ENCODE results near the gene ORMDL2.

The ORMDL2 gene, protein sequence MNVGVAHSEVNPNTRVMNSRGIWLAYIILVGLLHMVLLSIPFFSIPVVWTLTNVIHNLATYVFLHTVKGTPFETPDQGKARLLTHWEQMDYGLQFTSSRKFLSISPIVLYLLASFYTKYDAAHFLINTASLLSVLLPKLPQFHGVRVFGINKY

GRCh38 chr12:55817345-55818139 lies at the start of gene ORMDL2, which contains the start of gene SARNP:
Gene ORMDL2 (plus strand): TSS chr12:55818041. CDS start chr12:55819000, 959 bp downstream.
Gene SARNP (minus strand): TSS chr12:55817724. CDS start chr12:55817701, 23 bp downstream.
- peak; percentile 99 for DNase-seq

- DNase-seq: peak; percentile 62
These were observed 46.1 kb upstream of the ORMDL2 start for GRCh38 chr12:55771736-55772135.

DNA sequence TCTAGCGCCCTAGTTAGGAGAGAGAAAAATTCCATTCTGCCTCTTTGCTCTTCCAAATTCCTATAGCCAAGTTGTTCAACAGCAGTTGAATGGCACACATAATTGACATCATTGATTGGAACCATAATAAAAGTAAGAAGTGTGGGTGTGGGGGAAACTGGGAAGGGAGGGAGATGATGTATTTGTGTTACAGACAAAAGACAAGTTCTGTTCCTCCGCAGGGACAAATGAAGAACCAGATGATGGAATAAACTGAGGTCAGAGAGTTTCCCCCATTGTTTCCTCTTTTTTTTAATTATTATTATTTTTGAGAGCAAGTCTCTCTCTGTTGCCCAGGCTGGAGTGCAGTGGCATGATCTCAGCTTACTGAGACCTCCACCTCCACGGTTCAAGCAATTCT lies 40.0 kb upstream of the ORMDL2 start:
- DNase-seq: no peak

- DNase-seq: no peak
These were observed 37.2 kb upstream of the ORMDL2 start for GRCh38 chr12:55780685-55781084.

- DNase-seq: no peak
These were observed 29.3 kb upstream of the ORMDL2 start for GRCh38 chr12:55788546-55788945.

GRCh38 chr12:55789171-55789570 lies 28.7 kb upstream of the ORMDL2 start:
- DNase-seq: no peak

DNA sequence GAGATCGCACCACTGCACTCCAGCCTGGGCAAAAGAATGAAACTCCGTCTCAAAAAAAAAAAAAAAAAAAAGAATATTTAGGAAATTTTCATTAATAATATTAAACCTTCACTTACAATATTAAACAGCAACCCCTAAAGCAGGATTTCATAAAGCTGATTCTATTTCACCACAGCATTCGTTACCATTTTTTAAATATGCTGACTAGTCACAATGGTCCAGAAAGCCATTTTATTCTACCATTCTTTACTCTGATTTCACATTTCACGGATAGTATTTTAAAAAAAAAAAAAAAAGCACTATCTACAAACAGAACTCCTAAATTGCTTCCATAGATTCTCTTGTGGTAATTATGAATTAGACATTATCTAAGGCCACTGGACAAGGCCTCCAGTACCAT lies 27.9 kb upstream of the ORMDL2 start:
- DNase-seq: no peak

DNA sequence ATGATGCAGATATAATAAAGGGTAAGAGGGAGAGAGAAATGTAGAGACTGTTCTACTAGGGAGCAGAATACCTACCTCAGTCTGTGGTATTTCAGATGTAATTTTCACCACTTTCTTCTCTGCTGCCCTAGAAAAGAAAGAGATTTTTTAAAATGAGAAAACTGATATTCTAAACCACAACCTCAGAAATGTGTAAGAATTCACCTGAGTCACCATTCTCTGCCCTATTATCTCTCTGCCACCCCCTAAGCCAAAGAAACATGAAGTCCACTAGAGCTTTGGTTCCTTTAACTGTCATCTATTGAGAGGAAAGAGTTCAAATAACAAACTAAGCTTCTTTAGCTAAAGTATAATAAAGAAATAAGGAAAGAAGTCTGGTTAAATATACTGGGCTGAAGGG lies 21.9 kb upstream of the ORMDL2 start:
- DNase-seq: no peak

- peak; percentile 35 for DNase-seq
These were observed 20.8 kb upstream of the ORMDL2 start for GRCh38 chr12:55797068-55797467.

- DNase-seq: no peak
These were observed 20.3 kb upstream of the ORMDL2 start for GRCh38 chr12:55797550-55797949.

DNA sequence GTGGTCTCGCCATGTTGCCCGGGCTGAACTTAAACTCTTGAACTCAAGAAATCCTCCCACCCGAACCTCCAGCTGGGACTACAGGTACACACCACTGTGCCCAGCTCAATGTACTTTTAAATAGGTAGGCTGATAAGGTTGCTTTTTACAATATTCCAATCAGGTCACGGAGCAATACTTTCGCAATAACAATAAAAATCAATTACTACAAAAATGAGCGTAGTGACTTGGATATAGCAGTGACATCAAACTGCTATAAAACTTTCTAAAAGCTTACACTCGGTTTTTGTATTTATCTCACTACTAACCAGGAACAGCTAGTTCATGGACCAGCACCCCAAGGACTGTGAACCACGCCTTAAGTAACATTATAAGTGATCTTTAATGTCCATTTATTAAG lies 10.9 kb upstream of the ORMDL2 start:
- DNase-seq: no peak

DNA sequence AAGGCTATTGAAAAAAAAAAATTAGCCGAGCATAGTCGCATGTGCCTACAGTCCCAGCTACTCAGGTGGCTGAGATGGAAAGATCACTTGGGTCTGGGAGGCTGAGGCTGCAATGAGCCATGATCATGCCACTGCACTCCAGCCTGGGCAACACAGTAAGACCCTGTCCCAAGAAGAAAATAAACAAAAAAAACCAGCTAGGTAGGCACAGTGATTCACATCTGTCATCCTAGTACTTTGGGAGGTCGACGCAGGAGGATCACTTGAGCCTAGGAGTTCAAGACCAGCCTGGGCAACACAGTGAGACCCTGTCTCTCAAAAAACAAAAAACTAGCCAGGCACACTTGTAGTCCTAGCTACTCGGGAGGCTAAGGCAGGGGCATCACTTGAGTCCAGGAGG lies 8.6 kb upstream of the ORMDL2 start:
- no peak for DNase-seq

- no peak for DNase-seq
These were observed 5.8 kb upstream of the ORMDL2 start for GRCh38 chr12:55812088-55812487.

GRCh38 chr12:55814257-55814656 lies 3.6 kb upstream of the ORMDL2 start:
- DNase-seq: no peak

DNA sequence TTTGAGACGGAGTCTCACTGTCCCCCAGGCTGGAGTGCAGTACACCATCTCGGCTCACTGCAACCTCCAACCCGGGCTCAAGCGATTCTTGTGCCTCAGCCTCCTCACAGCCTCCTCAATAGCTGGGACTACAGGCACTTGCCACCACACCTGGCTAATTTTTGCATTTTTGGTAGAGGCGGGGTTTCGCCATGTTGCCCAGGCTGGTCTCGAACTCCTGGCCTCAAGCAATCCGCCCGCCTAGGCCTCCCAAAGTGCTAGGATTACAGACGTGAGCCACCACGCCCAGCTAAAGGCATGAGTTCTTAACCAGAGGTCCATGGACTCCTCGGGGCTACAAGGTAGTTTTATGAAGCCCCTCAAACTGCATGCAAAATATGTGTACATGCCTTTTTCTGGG lies 2.4 kb upstream of the ORMDL2 start:
- DNase-seq: no peak

GRCh38 chr12:55816881-55817344 lies 928 bp upstream of the ORMDL2 start:
- no peak for DNase-seq

GRCh38 chr12:55818140-55818728 lies 393 bp downstream of the ORMDL2 start:
- DNase-seq: no peak

GRCh38 chr12:55818886-55819285 lies 1.0 kb downstream of the ORMDL2 start:
- no peak for DNase-seq

DNA sequence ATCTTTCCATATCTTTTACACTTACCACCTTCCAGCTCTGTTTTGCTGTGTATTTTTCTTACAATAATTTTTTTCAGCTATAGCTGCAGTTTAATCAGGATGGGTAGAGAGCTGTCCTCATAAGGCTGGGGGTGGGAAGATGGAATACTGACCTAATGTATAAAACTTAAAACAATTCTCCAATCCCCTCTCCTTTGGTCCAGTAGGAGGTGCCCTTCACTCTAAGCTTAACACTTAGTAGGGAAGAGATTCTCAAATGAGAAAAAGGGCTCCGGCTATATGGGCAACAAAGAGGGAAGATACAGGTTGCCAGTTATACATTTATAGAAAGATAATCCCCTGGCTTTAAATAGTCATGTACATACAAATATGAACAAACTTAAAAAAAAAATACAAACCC lies 2.8 kb downstream of the ORMDL2 start:
- peak; percentile 11 for DNase-seq

DNA sequence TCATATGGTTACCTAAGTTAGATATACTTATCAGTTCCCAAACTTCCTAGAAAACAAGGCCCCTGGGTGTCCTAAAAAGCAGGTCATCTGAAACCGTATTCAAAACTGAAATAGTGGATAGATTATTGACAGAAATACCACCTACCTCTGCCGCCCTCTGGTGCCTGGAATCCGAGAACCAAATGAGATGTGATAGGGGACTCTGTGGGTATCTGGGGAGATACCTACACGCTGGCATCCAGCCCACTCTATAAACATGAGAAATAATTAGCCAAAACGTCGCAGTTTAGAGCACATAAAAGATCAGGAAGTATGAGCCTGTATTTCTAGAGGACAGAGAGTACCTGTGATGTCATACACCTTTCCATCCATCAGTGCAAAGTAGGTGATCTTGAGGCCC lies 4.4 kb downstream of the ORMDL2 start:
- DNase-seq: no peak

GRCh38 chr12:55823419-55823818 lies 5.6 kb downstream of the ORMDL2 start:
- no peak for DNase-seq

- no peak for DNase-seq
These were observed 6.9 kb downstream of the ORMDL2 start for GRCh38 chr12:55824726-55825125.

DNA sequence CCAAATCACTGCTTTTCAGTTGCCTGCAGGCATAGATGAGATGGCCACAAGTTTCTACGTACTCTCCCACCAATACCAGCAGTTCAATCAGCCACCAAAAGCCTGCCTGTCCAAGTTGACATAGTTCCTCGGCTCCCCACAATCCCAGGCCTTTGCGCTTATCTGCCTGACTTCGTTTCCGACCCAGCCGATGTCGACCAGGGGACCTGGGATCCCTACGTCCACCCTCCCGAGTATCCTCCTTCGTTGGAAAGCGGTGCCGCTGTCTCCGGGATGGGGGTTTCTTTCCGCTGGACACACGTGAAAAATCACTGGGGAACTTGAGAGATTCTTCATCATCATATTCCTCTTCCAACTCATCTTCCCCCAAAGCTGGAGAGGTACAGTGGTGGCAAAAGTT lies 10.0 kb downstream of the ORMDL2 start:
- DNase-seq: no peak

GRCh38 chr12:55828357-55828756 lies 10.5 kb downstream of the ORMDL2 start:
- DNase-seq: no peak
